ENCODE measurements around the gene PLSCR4. TPM values are rescaled to one million over a fixed set of nuclear protein-coding genes. Genes with fewer than 3 reads are reported as not detected.
"Not testable (repeated sequence)": the region's sequence is repeated elsewhere in the genome, so short reads cannot be mapped to it uniquely, and the experiment has no call there.

The PLSCR4 gene, protein sequence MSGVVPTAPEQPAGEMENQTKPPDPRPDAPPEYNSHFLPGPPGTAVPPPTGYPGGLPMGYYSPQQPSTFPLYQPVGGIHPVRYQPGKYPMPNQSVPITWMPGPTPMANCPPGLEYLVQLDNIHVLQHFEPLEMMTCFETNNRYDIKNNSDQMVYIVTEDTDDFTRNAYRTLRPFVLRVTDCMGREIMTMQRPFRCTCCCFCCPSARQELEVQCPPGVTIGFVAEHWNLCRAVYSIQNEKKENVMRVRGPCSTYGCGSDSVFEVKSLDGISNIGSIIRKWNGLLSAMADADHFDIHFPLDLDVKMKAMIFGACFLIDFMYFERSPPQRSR
- not detected in 2 replicates for total RNA-seq (2014; rRNA removed; shearing (Covaris generic))

DNA sequence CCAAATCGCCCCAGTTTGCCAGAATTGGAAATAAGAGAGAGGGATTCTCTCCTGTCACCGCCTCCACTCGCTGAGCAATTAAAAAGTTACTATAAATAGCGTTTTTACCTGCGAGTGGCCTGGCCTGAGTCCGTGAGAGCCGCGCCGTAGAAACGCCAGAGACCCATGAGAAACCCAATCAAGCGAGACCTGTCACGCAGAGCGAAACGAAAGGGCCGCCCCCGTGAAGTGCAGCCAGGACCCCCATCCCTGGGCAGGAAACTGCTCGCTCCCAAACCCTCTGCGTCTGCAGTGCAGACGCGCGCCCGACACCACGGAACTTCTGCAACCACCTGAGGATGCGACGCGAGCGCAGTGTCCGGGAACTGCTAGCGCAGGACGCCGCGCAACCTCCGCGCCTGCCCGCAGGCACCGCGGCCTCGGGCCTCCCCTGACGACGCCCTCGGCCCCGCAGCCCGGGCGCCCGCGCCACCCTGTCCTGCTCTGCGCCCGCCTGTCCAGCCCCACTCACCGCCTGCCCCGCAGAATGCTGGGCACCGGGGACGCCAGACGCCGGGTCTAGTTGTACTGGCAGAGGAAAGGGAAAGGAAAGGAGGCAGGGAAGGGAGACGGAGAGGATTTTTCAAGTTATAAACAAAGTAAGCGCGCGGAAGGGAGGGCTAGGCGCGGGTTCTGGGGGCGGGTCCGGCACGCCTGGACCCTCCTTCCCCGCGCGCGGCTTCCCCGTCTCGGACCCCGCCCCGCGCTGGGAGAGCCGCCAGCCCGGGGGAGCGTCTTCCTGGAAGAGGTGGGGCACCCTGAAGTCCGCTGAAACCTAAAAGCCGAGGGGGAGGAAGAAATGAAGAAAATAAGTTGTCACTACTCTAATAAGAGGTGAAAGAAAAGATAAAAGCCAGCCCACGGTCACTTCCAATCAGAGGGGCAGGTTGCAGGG lies at the start of gene PLSCR4:
Gene PLSCR4, minus strand, starts transcription at position 657 of the 934 bp plus-strand sequence. CDS start 29,034 bp downstream, outside the sequence.
- in situ Hi-C loops (cut with HindIII; ENCODE audit: low sequenced_read_pairs) = no loop called here
- DNase-seq (ENCODE audit: low spot score) = peak; percentile 43

DNA sequence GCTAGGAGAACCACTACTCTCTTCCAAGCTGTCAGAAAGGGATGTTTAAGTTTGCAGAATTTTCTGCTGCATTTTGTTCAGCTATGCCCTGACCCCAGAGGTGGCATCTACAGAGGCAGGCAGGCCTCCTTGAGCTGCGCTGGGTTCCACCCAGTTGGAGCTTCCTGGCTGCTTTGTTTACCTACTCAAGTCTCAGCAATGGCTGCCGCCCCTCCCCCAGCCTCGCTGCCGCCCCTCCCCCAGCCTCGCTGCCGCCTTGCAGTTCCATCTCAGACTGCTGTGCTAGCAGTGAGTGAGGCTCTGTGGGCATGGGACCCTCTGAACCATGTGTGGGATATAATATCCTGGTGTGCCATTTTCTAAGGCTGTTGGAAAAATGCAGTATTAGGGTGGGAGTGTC lies 42.5 kb upstream of the PLSCR4 start:
- DNase-seq (ENCODE audit: low spot score); in situ Hi-C loops (cut with HindIII; ENCODE audit: low sequenced_read_pairs): not testable (repeated sequence)

GRCh38 chr3:146283781-146284445 lies 33.0 kb upstream of the PLSCR4 start:
- no peak for DNase-seq (ENCODE audit: low spot score)
- in situ Hi-C loops (cut with HindIII; ENCODE audit: low sequenced_read_pairs) = no loop called here

DNA sequence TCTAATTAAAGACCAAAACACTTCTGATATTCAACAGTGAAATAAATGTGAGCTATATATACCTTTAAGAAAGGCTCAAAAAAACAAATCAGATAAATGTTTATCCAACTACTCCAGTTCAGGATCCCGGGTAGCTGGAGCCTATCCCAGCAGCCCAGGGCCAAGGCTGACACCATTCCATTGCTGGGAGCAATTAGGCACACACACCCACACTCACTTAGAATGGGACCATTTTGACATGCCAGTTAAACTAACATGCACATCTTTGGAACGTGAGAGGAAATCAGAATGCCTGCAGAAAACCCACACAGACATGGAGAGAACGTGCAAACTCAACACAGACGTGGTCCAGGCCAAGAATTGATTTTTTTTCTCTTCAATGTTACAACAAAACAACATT lies 30.0 kb upstream of the PLSCR4 start:
- in situ Hi-C loops (cut with HindIII; ENCODE audit: low sequenced_read_pairs) = no loop called here
- no peak for DNase-seq (ENCODE audit: low spot score)

GRCh38 chr3:146279951-146280350 lies 29.0 kb upstream of the PLSCR4 start:
- in situ Hi-C loops (cut with HindIII; ENCODE audit: low sequenced_read_pairs) = no loop called here
- DNase-seq (ENCODE audit: low spot score) = no peak

GRCh38 chr3:146279013-146279412 lies 28.1 kb upstream of the PLSCR4 start:
- no peak for DNase-seq (ENCODE audit: low spot score)
- in situ Hi-C loops (cut with HindIII; ENCODE audit: low sequenced_read_pairs) = no loop called here

GRCh38 chr3:146277953-146278631 lies 27.2 kb upstream of the PLSCR4 start:
- no peak for DNase-seq (ENCODE audit: low spot score)
- in situ Hi-C loops (cut with HindIII; ENCODE audit: low sequenced_read_pairs) = no loop called here

GRCh38 chr3:146275476-146275875 lies 24.6 kb upstream of the PLSCR4 start:
- no peak for DNase-seq (ENCODE audit: low spot score)
- in situ Hi-C loops (cut with HindIII; ENCODE audit: low sequenced_read_pairs) = no loop called here

DNA sequence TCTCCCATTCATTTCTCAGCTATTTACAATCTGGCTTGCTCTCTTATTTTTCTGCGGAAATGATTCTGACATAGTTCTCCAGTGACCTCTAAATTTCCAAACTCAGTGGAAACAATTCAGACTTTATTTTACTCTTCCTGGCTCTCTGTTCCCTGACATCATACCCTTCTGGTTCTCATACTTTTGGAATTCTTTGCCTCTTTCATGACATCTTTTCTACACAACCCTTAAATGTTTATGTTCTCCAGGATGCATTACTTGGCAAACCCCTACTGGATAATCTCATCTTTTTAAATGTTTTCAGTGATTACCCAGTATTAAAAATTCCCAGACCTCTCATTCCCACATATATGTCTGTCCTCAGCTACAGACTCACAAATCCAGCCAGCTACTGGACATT lies 23.9 kb upstream of the PLSCR4 start:
- no peak for DNase-seq (ENCODE audit: low spot score)
- in situ Hi-C loops (cut with HindIII; ENCODE audit: low sequenced_read_pairs) = no loop called here

DNA sequence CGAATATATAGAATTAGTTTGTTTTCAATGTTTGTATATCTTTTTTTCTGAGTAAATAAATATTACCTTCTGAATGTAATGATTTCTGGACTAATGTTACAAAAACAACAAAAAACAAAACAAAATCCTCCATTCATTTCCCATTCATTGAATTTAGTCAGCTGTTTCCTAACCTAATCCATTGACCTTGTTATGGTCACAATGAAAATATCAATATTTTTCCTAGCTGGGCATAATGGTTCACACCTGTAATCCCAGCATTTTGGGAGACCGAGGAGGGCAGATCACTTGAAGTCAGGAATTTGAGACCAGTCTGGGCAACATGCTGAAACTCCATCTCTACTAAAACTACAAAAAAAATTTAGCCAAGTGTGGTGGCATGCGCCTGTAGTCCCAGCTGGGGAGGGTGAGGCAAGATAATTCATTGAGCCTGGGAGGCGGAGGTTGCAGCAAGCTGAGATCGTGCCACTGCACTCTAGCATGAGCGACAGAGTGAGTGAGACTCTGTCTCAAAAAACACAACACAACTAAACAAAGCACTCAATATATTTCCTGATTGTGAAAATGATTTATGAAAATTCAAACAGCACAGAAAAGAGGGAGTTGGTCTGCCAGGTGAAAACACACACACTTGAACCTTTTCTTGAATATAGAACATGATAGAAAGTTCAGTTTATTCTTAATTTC lies 23.0 kb upstream of the PLSCR4 start:
- in situ Hi-C loops (cut with HindIII; ENCODE audit: low sequenced_read_pairs) = no loop called here

GRCh38 chr3:146271180-146271579 lies 20.3 kb upstream of the PLSCR4 start:
- DNase-seq (ENCODE audit: low spot score) = no peak
- in situ Hi-C loops (cut with HindIII; ENCODE audit: low sequenced_read_pairs) = no loop called here

More for the DNA sequence above, 23.0 kb upstream of the PLSCR4 start:
- no peak for DNase-seq (ENCODE audit: low spot score)

DNA sequence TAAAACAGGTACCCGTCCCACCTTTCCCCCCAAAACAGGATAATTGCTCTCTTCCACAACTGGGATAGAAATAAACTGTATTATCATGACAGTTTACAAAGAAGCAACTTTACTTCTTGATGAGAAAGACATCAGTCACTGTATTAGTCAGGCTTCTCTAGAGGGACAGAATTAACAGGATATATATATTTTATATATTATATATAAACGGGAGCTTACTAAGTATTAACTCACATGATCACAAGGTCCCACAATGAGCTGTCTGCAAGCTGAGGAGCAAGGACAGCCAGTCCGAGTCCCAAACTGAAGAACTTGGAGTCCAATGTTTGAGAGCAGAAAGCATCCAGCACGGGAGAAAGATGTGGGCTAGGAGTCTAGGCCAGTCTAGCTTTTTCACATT lies 18.4 kb upstream of the PLSCR4 start:
- DNase-seq (ENCODE audit: low spot score) = no peak
- in situ Hi-C loops (cut with HindIII; ENCODE audit: low sequenced_read_pairs) = no loop called here

DNA sequence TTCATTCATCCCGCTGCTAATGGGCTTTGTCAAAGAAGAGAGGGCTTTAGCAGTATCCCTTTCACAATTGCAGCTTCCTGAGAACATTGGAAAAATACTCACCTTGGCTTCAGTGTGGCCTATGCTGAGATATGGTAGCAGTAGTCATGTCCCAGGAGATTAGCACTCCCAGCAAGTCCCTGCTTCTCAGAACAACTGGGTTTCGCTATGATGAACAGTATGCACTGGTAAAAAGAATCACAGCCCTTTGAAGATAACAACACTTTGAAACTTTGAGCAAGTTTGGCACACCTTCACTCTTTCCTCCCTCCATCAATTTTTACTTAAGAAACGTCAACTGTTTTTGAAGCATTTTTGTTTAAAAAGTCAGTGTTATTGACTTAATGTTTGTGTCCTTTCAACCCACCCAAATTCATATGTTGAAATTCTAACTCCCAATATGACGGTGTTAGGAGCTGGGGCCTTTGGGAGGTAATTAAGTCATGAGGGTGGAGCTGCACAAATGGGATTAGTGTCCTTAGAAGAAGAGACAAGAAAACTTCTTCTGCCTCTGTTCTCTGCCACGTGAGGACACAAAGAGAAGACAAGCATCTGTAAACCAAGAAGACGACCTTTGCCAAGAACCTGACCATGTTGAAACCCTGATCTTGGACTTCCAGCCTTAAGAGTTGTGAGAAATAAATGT lies 17.8 kb upstream of the PLSCR4 start:
- DNase-seq (ENCODE audit: low spot score) = no peak
- in situ Hi-C loops (cut with HindIII; ENCODE audit: low sequenced_read_pairs) = no loop called here

DNA sequence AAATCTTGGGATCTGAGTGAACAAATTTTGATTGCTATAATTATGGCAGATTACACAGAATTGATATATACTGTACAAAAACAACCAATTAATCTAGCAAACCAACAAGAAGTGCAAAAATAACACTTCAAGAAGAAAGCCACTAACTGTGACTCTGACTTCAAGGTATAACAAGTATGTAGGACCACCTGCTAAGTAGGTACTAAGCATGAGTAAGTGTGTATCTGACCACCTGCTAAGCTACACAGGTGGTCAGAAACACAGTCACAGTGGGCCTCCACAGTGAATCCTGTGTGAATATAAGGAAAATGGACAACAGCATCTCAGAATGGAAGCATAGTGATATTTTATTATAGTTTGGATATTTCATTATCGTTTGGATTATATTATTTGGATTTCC lies 14.8 kb upstream of the PLSCR4 start:
- in situ Hi-C loops (cut with HindIII; ENCODE audit: low sequenced_read_pairs) = no loop called here
- no peak for DNase-seq (ENCODE audit: low spot score)

DNA sequence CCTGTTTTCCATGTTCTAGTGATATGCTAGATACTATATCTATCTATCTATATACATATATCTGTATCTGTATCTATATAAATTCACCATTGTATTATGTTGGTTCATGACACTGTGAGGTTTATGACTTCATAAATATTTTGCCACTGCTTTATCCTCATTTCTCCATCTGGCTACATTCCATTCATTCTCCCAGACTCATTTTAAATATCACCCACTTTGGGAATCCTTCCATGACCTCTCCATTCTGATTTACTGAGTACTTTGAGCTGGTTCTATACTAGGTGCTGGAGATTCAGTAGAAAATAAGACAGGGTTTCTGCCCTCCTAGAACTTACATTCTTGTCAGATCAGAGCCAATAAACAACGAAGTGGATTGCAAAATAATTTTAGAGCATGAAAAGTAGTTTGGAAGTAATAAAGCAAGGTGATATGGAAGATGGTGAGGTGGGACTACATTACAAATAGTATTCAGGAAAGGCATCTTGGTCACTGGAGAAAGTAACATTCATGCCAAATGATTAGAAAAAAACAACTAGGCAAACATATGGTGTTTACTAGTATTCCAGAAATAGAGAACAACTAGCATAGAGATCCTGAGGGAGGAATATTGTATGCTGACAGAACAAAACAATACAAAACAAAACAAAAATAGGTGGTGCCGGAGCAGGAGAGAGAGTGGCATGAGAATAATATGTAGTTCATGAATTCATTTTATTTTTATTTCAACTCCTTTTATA lies 11.6 kb upstream of the PLSCR4 start:
- DNase-seq (ENCODE audit: low spot score) = peak; percentile 66
- in situ Hi-C loops (cut with HindIII; ENCODE audit: low sequenced_read_pairs) = no loop called here

GRCh38 chr3:146259880-146260589 lies 9.1 kb upstream of the PLSCR4 start:
- in situ Hi-C loops (cut with HindIII; ENCODE audit: low sequenced_read_pairs) = no loop called here
- no peak for DNase-seq (ENCODE audit: low spot score)
